OCI-LY3 (cell line): Measurements from ENCODE around the gene AHDC1.

Experiments used
- H2AFZ ChIP-seq: fragments of 200-600, 300-600 bp; shearing (Covaris generic); 2 replicates; pipeline ENCODE4 v1.6.0; 2014; ENCODE audit warnings: antibody characterized with exemption, low read depth, low read length
- H3K27ac ChIP-seq: fragments of 200-600, 300-600 bp; sonication (generic); 2 replicates; pipeline ENCODE4 v1.5.1; 2014; ENCODE audit warnings: mild to moderate bottlenecking, low read length, moderate library complexity, mixed read lengths
- H3K27me3 ChIP-seq: fragments of 200-600, 300-600 bp; sonication (generic); 2 replicates; pipeline ENCODE4 v1.6.1; 2014; ENCODE audit warnings: low read depth, low read length, mixed read lengths
- H3K36me3 ChIP-seq: fragments of 200-600, 300-600 bp; sonication (generic); replicated peaks from 2 replicates; pipeline ENCODE3; 2014; ENCODE audit warnings: low read depth, low read length, mixed read lengths
- H3K4me1 ChIP-seq: fragments of 300-600, 200-600 bp; sonication (generic); 2 replicates; pipeline ENCODE4 v1.6.1; 2014; ENCODE audit warnings: low read length, mixed read lengths
- H3K4me2 ChIP-seq: fragments of 200-600, 300-600 bp; sonication (generic); 2 replicates; pipeline ENCODE4 v1.6.1; 2014; ENCODE audit warnings: low read length, mixed read lengths
- H3K4me3 ChIP-seq: fragments of 300-600, 200-600 bp; sonication (generic); 2 replicates; pipeline ENCODE4 v1.5.1; 2014; ENCODE audit warnings: antibody characterized with exemption, mild to moderate bottlenecking, low read length, moderate library complexity
- H3K79me2 ChIP-seq: fragments of 300-600, 200-600 bp; shearing (Covaris generic); 2 replicates; pipeline ENCODE4 v1.6.1; 2014; ENCODE audit warnings: mild to moderate bottlenecking, low read length, mixed read lengths
- H3K9ac ChIP-seq: fragments of 300-600, 200-600 bp; shearing (Covaris generic); 2 replicates; pipeline ENCODE4 v1.6.0; 2014; ENCODE audit warnings: mild to moderate bottlenecking, low read length, moderate library complexity
- H3K9me3 ChIP-seq: fragments of 200-600, 300-600 bp; shearing (Covaris generic); 2 replicates; pipeline ENCODE4 v1.6.1; 2014; ENCODE audit warnings: low read length, mixed read lengths; ENCODE audit not compliant: insufficient read depth
- H4K20me1 ChIP-seq: fragments of 200-600, 300-600 bp; sonication (generic); 2 replicates; pipeline ENCODE4 v1.6.1; 2016; ENCODE audit warnings: low read length, mixed read lengths; ENCODE audit not compliant: insufficient read depth
- CTCF ChIP-seq: fragments of 200-600, 300-600 bp; sonication (generic); IDR thresholded peaks from 2 replicates; pipeline ENCODE4 v1.5.1; 2014; ENCODE audit warnings: antibody characterized with exemption, low read length, low read depth
- EZH2phosphoT487 ChIP-seq: fragments of 200-600 bp; shearing (Covaris generic); IDR thresholded peaks from 2 replicates; pipeline ENCODE4 v1.6.1; 2018; ENCODE audit warnings: antibody characterized with exemption, mixed run types, low read depth

AHDC1 gene

GRCh38 chr1:27600498-27601175 is 3.3 kb downstream of the AHDC1 start:
- H3K4me1 ChIP-seq = peaks cover 17% of the 10 kb centered on the region
- H2AFZ ChIP-seq = no peak overlapping the region
- no peaks in the 10 kb centered on the region for H3K36me3 ChIP-seq
- no peak overlapping the region for H3K27ac ChIP-seq
- no peaks in the 10 kb centered on the region for H4K20me1 ChIP-seq
- H3K4me3 ChIP-seq = no peak overlapping the region
- no peak overlapping the region for H3K4me2 ChIP-seq
- TF ChIP-seq EZH2phosphoT487 (no peak), CTCF (no peak)
- H3K79me2 ChIP-seq = no peaks in the 10 kb centered on the region
- peaks cover 7% of the 10 kb centered on the region; the same call in 1 of the 2 replicates for H3K27me3 ChIP-seq
- H3K9me3 ChIP-seq = no peaks in the 10 kb centered on the region
- H3K9ac ChIP-seq = no peak overlapping the region

GRCh38 chr1:27599605-27600497 is 4.1 kb downstream of the AHDC1 start:
- TF ChIP-seq EZH2phosphoT487 (no peak), CTCF (no peak)
- Histone ChIP-seq H3K36me3 (no peaks in the 10 kb centered on the region), H4K20me1 (no peaks in the 10 kb centered on the region), H3K27me3 (peaks cover 7% of the 10 kb centered on the region; the same call in 1 of the 2 replicates), H3K4me2 (no peak overlapping the region), H3K27ac (no peak overlapping the region), H3K4me3 (no peak overlapping the region), H3K9ac (no peak overlapping the region), H3K79me2 (no peaks in the 10 kb centered on the region), H3K9me3 (no peaks in the 10 kb centered on the region), H3K4me1 (peaks cover 17% of the 10 kb centered on the region), H2AFZ (no peak overlapping the region)

GRCh38 chr1:27598902-27599528 is 4.9 kb downstream of the AHDC1 start:
- Histone ChIP-seq H3K4me1 (peaks cover 17% of the 10 kb centered on the region), H2AFZ (no peak overlapping the region), H3K4me3 (no peak overlapping the region), H3K4me2 (no peak overlapping the region), H3K27ac (no peak overlapping the region), H3K79me2 (no peaks in the 10 kb centered on the region), H3K9me3 (no peaks in the 10 kb centered on the region), H3K27me3 (peaks cover 7% of the 10 kb centered on the region; the same call in 1 of the 2 replicates), H3K9ac (no peak overlapping the region), H3K36me3 (no peaks in the 10 kb centered on the region), H4K20me1 (no peaks in the 10 kb centered on the region)
- TF ChIP-seq CTCF (no peak), EZH2phosphoT487 (no peak)

GRCh38 chr1:27598295-27598687 is 5.7 kb downstream of the AHDC1 start:
- Histone ChIP-seq H3K4me1 (peaks cover 17% of the 10 kb centered on the region), H3K4me3 (no peak overlapping the region), H4K20me1 (no peaks in the 10 kb centered on the region), H2AFZ (no peak overlapping the region), H3K79me2 (no peaks in the 10 kb centered on the region), H3K4me2 (no peak overlapping the region), H3K9me3 (no peaks in the 10 kb centered on the region), H3K27ac (no peak overlapping the region), H3K36me3 (no peaks in the 10 kb centered on the region), H3K27me3 (peaks cover 7% of the 10 kb centered on the region; the same call in 1 of the 2 replicates), H3K9ac (no peak overlapping the region)
- TF ChIP-seq EZH2phosphoT487 (no peak), CTCF (no peak)
